Activated T-helper 2 cell treated with anti-CD3 and anti-CD28 coated beads, Interferon-gamma antibody, Interleukin-2, Interleukin-4, amounts not matched to agents 10 μg/mL and 5 μg/mL and 100 μg/mL, durations not matched to agents 14 hours and 24 hours and 36 hours (primary cell): Measurements from ENCODE around the gene NAT16. TPM values are rescaled to one million over a fixed set of nuclear protein-coding genes. Genes with fewer than 3 reads are reported as not detected.
"Not testable (repeated sequence)": the region's sequence is repeated elsewhere in the genome, so short reads cannot be mapped to it uniquely, and the experiment has no call there.

ENCODE experiments used
- DNase-seq: peaks from one replicate; pipeline ENCODE4 v3.0.0; 2021; ENCODE audit warnings: low spot score
- H3K27ac Mint-ChIP-seq: one replicate; pipeline ENCODE4 v1.8.0; 2021; ENCODE audit warnings: mixed read lengths
- H3K27me3 Mint-ChIP-seq: one replicate; pipeline ENCODE4 v1.8.0; 2021; ENCODE audit warnings: low read depth, mixed read lengths
- H3K36me3 Mint-ChIP-seq: one replicate; pipeline ENCODE4 v1.8.0; 2021; ENCODE audit warnings: low read depth, mixed read lengths
- H3K4me1 Mint-ChIP-seq: one replicate; pipeline ENCODE4 v1.8.0; 2021; ENCODE audit warnings: low read depth, mixed read lengths
- H3K4me3 Mint-ChIP-seq: one replicate; pipeline ENCODE4 v1.8.0; 2021; ENCODE audit warnings: low read depth, mild to moderate bottlenecking, moderate library complexity, mixed read lengths
- H3K9me3 Mint-ChIP-seq: one replicate; pipeline ENCODE4 v1.8.0; 2021; ENCODE audit warnings: mixed read lengths
- intact Hi-C: fragments of 100-400 bp; cut with micrococcal nuclease; formaldehyde crosslinking; loops from one replicate; pipeline ENCODE4 v1.15.1; 2023
- total RNA-seq: library from RNA; stranded (reverse); gene quantifications from 2 replicates; pipeline ENCODE4 v1.2.3, GENCODE V29; 2022

Gene NAT16
- total RNA-seq, 1 donor from 2014 or later: not detected

GRCh38 chr7:101132626-101133600 lies 47.2 kb downstream of the NAT16 start:
- H3K4me1 Mint-ChIP-seq: peaks cover 28% of the 10 kb centered on the region
- peaks cover 37% of the 10 kb centered on the region for H3K27me3 Mint-ChIP-seq
- DNase-seq, H3K4me3 Mint-ChIP-seq, intact Hi-C loops, H3K36me3 Mint-ChIP-seq, H3K9me3 Mint-ChIP-seq, H3K27ac Mint-ChIP-seq: not testable (repeated sequence)

- Mint-ChIP-seq H3K27me3 (peaks cover 40% of the 10 kb centered on the region), H3K4me3 (no peak overlapping the region), H3K36me3 (no peaks in the 10 kb centered on the region), H3K9me3 (no peaks in the 10 kb centered on the region), H3K4me1 (peaks cover 40% of the 10 kb centered on the region), H3K27ac (no peak overlapping the region)
- intact Hi-C loops: no loop called here
- DNase-seq: no peak
These were observed 50.4 kb downstream of the NAT16 start for GRCh38 chr7:101129603-101130117.

DNA sequence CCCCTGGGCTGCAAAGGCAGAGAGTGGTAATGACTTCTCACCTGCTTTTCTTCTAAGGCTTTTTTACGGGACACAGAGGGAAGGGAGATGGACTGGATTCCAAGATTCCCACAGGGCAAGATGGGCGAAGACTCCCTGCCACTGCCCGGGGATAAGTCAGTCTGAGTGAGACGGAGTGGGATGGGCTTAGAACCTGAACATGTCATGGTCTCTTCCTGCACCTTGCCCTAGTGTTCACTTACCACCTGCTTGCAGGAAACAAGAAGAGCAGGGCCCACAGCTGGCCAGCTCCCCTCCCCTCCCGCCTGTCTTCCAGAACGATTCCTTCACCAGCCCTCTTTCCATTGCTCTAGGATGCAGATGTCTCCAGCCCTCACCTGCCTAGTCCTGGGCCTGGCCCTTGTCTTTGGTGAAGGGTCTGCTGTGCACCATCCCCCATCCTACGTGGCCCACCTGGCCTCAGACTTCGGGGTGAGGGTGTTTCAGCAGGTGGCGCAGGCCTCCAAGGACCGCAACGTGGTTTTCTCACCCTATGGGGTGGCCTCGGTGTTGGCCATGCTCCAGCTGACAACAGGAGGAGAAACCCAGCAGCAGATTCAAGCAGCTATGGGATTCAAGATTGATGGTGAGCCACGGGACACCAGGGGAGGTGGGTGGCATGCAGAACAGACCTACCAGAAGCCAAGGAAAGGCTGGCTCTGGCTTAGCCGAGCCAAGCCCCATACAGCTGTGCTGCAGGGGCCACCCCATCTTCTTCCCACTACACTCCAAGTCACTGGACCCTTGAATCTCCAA lies 51.9 kb downstream of the NAT16 start:
- H3K27me3 Mint-ChIP-seq: peaks cover 38% of the 10 kb centered on the region
- no peak for DNase-seq
- no peak overlapping the region for H3K27ac Mint-ChIP-seq
- peaks cover 35% of the 10 kb centered on the region for H3K4me1 Mint-ChIP-seq
- no peaks in the 10 kb centered on the region for H3K36me3 Mint-ChIP-seq
- H3K9me3 Mint-ChIP-seq: no peaks in the 10 kb centered on the region
- no peak overlapping the region for H3K4me3 Mint-ChIP-seq
- intact Hi-C loops: no loop called here

DNA sequence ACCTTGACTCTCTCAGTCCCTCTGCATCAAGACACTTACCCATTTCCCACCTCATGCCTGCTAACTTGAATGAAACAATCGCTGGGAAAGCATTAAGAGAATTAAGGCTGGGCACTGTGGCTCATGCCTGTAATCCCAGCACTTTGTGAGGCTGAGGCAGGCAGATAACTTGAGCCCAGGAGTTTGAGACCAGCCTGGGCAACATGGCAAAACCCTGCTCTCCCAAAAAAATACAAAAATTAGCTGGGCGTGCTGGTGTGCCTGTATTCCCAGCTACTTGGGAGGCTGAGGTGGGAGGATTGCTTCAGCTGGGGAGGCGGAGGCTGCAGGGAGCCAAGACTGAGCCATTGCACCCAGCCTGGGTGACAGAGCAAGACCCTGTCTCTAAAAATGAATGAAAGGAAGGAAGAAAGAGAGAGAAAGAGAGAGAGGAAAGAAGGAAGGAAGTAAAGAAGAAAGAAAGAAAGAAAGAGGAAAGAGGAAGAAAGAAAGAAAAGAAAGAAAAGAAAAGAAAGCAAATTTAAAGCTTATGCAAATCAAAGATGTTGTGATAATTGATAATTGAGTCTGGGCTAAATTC lies 52.5 kb downstream of the NAT16 start:
- H3K4me3 Mint-ChIP-seq: no peak overlapping the region
- intact Hi-C loops: no loop called here
- H3K36me3 Mint-ChIP-seq: no peaks in the 10 kb centered on the region
- no peak for DNase-seq
- H3K27me3 Mint-ChIP-seq: peaks cover 42% of the 10 kb centered on the region
- peaks cover 37% of the 10 kb centered on the region for H3K4me1 Mint-ChIP-seq
- H3K9me3 Mint-ChIP-seq: no peaks in the 10 kb centered on the region
- no peak overlapping the region for H3K27ac Mint-ChIP-seq

- peak; percentile 63 for DNase-seq
- peaks cover 46% of the 10 kb centered on the region for H3K27me3 Mint-ChIP-seq
- H3K4me1 Mint-ChIP-seq: peaks cover 43% of the 10 kb centered on the region
- H3K9me3 Mint-ChIP-seq: no peaks in the 10 kb centered on the region
- intact Hi-C loops: no loop called here
- H3K4me3 Mint-ChIP-seq: peak within 1 kb of the TSS; percentile 41
- H3K27ac Mint-ChIP-seq: no peak within 1 kb of the TSS
- H3K36me3 Mint-ChIP-seq: no peaks in the 10 kb centered on the region
These were observed 53.2 kb downstream of the NAT16 start, which contains the start of gene SERPINE1 for GRCh38 chr7:101126651-101127459. TSS of gene SERPINE1 (plus strand) at chr7:101127104. CDS start at chr7:101128394, 1,290 bp downstream.

DNA sequence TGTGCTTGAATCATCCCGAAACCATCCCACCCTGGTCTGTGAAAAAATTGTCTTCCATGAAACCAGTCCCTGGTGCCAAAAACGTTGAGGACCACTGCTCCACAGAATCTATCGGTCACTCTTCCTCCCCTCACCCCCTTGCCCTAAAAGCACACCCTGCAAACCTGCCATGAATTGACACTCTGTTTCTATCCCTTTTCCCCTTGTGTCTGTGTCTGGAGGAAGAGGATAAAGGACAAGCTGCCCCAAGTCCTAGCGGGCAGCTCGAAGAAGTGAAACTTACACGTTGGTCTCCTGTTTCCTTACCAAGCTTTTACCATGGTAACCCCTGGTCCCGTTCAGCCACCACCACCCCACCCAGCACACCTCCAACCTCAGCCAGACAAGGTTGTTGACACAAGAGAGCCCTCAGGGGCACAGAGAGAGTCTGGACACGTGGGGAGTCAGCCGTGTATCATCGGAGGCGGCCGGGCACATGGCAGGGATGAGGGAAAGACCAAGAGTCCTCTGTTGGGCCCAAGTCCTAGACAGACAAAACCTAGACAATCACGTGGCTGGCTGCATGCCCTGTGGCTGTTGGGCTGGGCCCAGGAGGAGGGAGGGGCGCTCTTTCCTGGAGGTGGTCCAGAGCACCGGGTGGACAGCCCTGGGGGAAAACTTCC lies 54.0 kb downstream of the NAT16 start:
- Mint-ChIP-seq H3K27me3 (peaks cover 48% of the 10 kb centered on the region), H3K27ac (no peak overlapping the region), H3K36me3 (no peaks in the 10 kb centered on the region), H3K4me3 (no peak overlapping the region), H3K9me3 (no peaks in the 10 kb centered on the region), H3K4me1 (peaks cover 47% of the 10 kb centered on the region)
- intact Hi-C loops: no loop called here
- DNase-seq: no peak

DNA sequence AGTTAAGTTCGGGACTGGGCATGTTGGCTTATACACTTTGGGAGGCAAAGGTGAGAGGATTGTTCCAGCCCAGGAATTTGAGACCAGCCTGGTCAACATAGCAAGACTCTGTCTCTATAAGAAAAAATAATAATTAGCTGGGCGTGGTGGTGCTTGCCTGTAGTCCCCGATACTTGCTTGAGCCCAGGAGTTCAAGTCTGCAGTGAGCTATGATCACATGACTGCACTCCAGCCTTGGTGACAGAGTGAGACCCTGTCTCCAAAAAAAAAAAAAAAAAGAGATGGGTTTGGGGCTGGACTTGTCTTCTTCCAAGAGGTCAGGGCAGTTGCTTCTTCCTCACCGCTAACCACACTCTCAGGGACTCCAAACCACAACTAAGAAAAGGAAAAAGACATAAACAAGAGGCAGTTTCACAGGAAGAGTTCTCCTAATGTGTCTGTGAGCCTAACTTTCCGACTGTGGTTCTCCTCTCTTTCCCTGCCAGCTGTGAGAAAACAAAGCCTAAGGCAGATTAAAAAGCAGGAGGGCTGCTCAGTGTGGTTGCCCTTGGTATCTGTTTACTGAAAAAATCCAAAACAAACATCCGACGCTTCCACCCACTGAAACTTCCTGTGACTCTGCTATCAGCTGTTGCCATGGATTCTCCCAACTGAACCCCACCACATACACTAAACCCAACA lies 55.6 kb downstream of the NAT16 start:
- Mint-ChIP-seq H3K27ac (peak overlapping the region; percentile 1), H3K9me3 (no peaks in the 10 kb centered on the region), H3K36me3 (no peaks in the 10 kb centered on the region), H3K4me3 (peak overlapping the region; percentile 15), H3K27me3 (peaks cover 50% of the 10 kb centered on the region), H3K4me1 (peaks cover 47% of the 10 kb centered on the region)
- no peak for DNase-seq
- intact Hi-C loops: loop anchor here (1.0 kb wide), 1 partner anchor 13 kb away; no protein-coding TSS in a partner anchor

DNA sequence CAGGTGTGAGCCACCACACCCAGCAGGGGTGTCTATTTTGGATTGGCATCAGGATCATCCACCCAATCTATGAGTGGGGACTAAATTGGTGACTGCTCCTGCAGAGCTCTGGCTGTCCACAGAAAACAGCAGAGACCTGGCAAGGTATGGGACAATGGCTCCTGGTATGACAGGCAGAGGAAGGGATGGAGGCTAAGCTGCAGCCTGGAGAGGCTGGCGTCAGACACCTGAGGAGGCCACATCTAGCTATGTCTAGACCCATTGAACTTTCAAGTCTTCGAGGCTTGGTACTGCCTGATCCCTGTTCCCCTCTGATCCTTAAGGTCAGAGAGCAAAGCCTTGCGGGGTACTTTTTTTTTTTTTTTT lies 56.4 kb downstream of the NAT16 start:
- H3K27ac Mint-ChIP-seq: no peak overlapping the region
- intact Hi-C loops: loop anchor here (1.0 kb wide), 1 partner anchor 14 kb away; no protein-coding TSS in a partner anchor
- DNase-seq: no peak
- peaks cover 49% of the 10 kb centered on the region for H3K27me3 Mint-ChIP-seq
- no peaks in the 10 kb centered on the region for H3K9me3 Mint-ChIP-seq
- H3K4me3 Mint-ChIP-seq: no peak overlapping the region
- H3K4me1 Mint-ChIP-seq: peaks cover 47% of the 10 kb centered on the region
- no peaks in the 10 kb centered on the region for H3K36me3 Mint-ChIP-seq

DNA sequence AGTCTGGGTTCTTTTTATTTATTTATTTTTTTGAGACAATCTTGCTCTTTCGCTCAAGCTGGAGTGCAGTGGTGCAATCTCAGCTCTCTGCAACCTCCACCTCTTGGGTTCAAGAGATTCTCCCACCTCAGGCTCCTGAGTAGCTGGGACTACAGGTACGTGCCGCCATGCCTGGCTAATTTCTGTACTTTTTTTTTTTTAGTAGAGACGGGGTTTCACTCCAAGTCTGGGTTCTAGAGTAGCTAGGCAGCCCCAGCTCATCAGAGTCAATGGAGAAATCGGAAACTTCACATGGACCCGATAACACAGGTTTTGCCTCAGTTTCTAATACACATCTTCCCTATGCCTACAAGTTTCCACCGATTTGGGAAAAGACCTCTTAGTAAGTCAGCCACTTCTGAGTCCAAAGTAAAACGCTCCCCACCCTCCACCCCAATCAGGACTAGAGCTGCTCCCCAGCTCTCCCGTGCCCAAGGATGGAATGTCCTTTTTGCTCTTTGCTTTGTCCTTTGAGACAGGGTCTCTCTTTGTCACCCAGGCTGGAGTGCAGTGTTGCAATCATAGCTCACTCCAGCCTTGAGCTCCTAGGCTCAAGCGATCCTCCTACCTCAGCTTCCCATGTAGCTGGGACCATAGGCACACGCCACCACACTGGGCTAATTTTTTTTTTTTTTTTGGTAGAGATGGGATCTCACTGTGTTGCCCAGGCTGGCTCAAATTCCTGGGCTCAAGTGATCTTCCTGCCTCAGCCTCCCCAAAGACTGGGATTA lies 57.0 kb downstream of the NAT16 start:
- H3K27me3 Mint-ChIP-seq: peaks cover 45% of the 10 kb centered on the region

GRCh38 chr7:101121991-101122932 lies 57.8 kb downstream of the NAT16 start:
- H3K27ac Mint-ChIP-seq: no peak overlapping the region
- H3K4me3 Mint-ChIP-seq: peak overlapping the region; percentile 31
- DNase-seq: no peak
- intact Hi-C loops: no loop called here
- peaks cover 37% of the 10 kb centered on the region for H3K4me1 Mint-ChIP-seq
- no peaks in the 10 kb centered on the region for H3K9me3 Mint-ChIP-seq
- peaks cover 37% of the 10 kb centered on the region for H3K27me3 Mint-ChIP-seq
- H3K36me3 Mint-ChIP-seq: no peaks in the 10 kb centered on the region

More for the DNA sequence above, 57.0 kb downstream of the NAT16 start:
- intact Hi-C loops: no loop called here
- DNase-seq: no peak
- no peak overlapping the region for H3K4me3 Mint-ChIP-seq
- H3K9me3 Mint-ChIP-seq: no peaks in the 10 kb centered on the region
- H3K4me1 Mint-ChIP-seq: peaks cover 46% of the 10 kb centered on the region
- no peak overlapping the region for H3K27ac Mint-ChIP-seq
- H3K36me3 Mint-ChIP-seq: no peaks in the 10 kb centered on the region
